Hepatocyte (in vitro differentiated cells): ENCODE results near the gene F13A1. TPM values are rescaled to one million over a fixed set of nuclear protein-coding genes. Genes with fewer than 3 reads are reported as not detected.

Experiments
- DNase-seq: peaks from one replicate; pipeline ENCODE4 v3.0.0-alpha.2; 2016; ENCODE audit warnings: low spot score
- H2AFZ ChIP-seq: fragments of 200-600 bp; sonication (generic); 2 replicates; pipeline ENCODE4 v1.6.0; 2016; ENCODE audit warnings: antibody characterized with exemption, mild to moderate bottlenecking
- H3K27ac ChIP-seq: fragments of 200-600 bp; sonication (generic); 2 replicates; pipeline ENCODE4 v1.5.1; 2016; ENCODE audit warnings: mild to moderate bottlenecking
- H3K27me3 ChIP-seq: fragments of 200-600 bp; sonication (generic); 2 replicates; pipeline ENCODE4 v1.6.1; 2016
- H3K36me3 ChIP-seq: fragments of 200-600 bp; sonication (generic); replicated peaks from 2 replicates; pipeline ENCODE4 v1.5.1; 2016; ENCODE audit warnings: low read depth; ENCODE audit not compliant: insufficient read depth
- H3K4me1 ChIP-seq: fragments of 200-600 bp; sonication (generic); 2 replicates; pipeline ENCODE4 v1.5.1; 2016; ENCODE audit warnings: mild to moderate bottlenecking, moderate library complexity; ENCODE audit not compliant: insufficient read depth
- H3K4me2 ChIP-seq: fragments of 200-600 bp; sonication (generic); 2 replicates; pipeline ENCODE4 v1.6.0; 2016
- H3K4me3 ChIP-seq: fragments of 200-600 bp; sonication (generic); 2 replicates; pipeline ENCODE4 v1.5.1; 2016; ENCODE audit warnings: mild to moderate bottlenecking
- H3K79me2 ChIP-seq: fragments of 200-600 bp; sonication (generic); 2 replicates; pipeline ENCODE4 v1.6.0; 2017; ENCODE audit warnings: mild to moderate bottlenecking
- H3K9me2 ChIP-seq: fragments of 200-600 bp; sonication (generic); replicated peaks from 2 replicates; pipeline ENCODE4 v1.6.0; 2017; ENCODE audit warnings: mild to moderate bottlenecking; ENCODE audit not compliant: insufficient read depth
- H3K9me3 ChIP-seq: fragments of 200-600 bp; sonication (generic); 2 replicates; pipeline ENCODE4 v1.5.1; 2016; ENCODE audit warnings: low read depth, mild to moderate bottlenecking
- H4K20me1 ChIP-seq: fragments of 200-600 bp; sonication (generic); 2 replicates; pipeline ENCODE4 v1.6.0; 2016; ENCODE audit warnings: mild to moderate bottlenecking; ENCODE audit not compliant: insufficient read depth, poor library complexity, severe bottlenecking
- CTCF ChIP-seq: fragments of 200-600 bp; sonication (generic); IDR thresholded peaks from 2 replicates; pipeline ENCODE4 v1.5.1; 2016; ENCODE audit warnings: antibody characterized with exemption, mild to moderate bottlenecking; ENCODE audit not compliant: poor library complexity
- EZH2 ChIP-seq: fragments of 200-600 bp; sonication (generic); IDR thresholded peaks from 2 replicates; pipeline ENCODE4 v1.6.1; 2016; ENCODE audit warnings: antibody characterized with exemption, mild to moderate bottlenecking, borderline replicate concordance
- EZH2phosphoT487 ChIP-seq: fragments of 200-600 bp; sonication (generic); IDR thresholded peaks from one replicate; pipeline ENCODE4 v1.6.1; 2018; ENCODE audit warnings: antibody characterized with exemption, mild to moderate bottlenecking, low read depth, moderate library complexity; ENCODE audit not compliant: unreplicated experiment, severe bottlenecking
- WGBS: methylation state at CpG from one replicate; pipeline ENCODE4 v1.1.6; 2016; ENCODE audit warnings: low lambda C conversion rate; ENCODE audit errors: missing lambda C conversion rate; 5-methylcytosine and 5-hydroxymethylcytosine counted together
- microRNA-seq: library from miRNA; unstranded; fragments of <30 nt; microRNA quantifications from one replicate; pipeline ENCODE4, GENCODE V29; 2017
- polyA plus RNA-seq: library from polyadenylated mRNA; unstranded; fragments of >200 nt; fragmentation: Nextera tagmentation; extraction: Ambion mirVana; gene quantifications from 2 replicates; pipeline ENCODE4 v1.2.1, GENCODE V29; 2016
- small RNA-seq: library from RNA; depleted of rRNA; stranded (forward); fragments of <200 nt; gene quantifications from one replicate; pipeline ENCODE3, GENCODE V24; 2014
- total RNA-seq: library from RNA; depleted of rRNA; stranded (reverse); fragments of >200 nt; gene quantifications from 2 replicates; pipeline ENCODE4 v1.2.3, GENCODE V29; 2014

Gene F13A1
- total and polyA plus RNA-seq, 2 experiments from 2014 or later: 3.7 to 8.5 TPM

- Histone ChIP-seq H3K9me3 (no peaks in the 10 kb centered on the region), H2AFZ (no peak overlapping the region), H4K20me1 (no peaks in the 10 kb centered on the region), H3K27ac (no peak overlapping the region), H3K36me3 (no peaks in the 10 kb centered on the region), H3K4me1 (no peaks in the 10 kb centered on the region), H3K27me3 (no peaks in the 10 kb centered on the region), H3K4me3 (no peak overlapping the region), H3K4me2 (no peak overlapping the region), H3K79me2 (no peaks in the 10 kb centered on the region), H3K9me2 (no peaks in the 10 kb centered on the region)
- no peak for DNase-seq
- WGBS: 68% methylated on average over 2 of the region's 3 CpGs
- TF ChIP-seq CTCF (no peak), EZH2phosphoT487 (no peak), EZH2 (no peak)
These were observed 196.7 kb downstream of the F13A1 start for GRCh38 chr6:6123803-6124202.

GRCh38 chr6:6121943-6122342, 198.5 kb downstream of the F13A1 start:
- Histone ChIP-seq H3K79me2 (no peaks in the 10 kb centered on the region), H3K9me2 (no peaks in the 10 kb centered on the region), H3K36me3 (no peaks in the 10 kb centered on the region), H2AFZ (no peak overlapping the region), H3K4me1 (no peaks in the 10 kb centered on the region), H3K4me2 (no peak overlapping the region), H3K9me3 (no peaks in the 10 kb centered on the region), H4K20me1 (no peaks in the 10 kb centered on the region), H3K4me3 (no peak overlapping the region), H3K27ac (no peak overlapping the region), H3K27me3 (no peaks in the 10 kb centered on the region)
- WGBS: 100% methylated on average over 1 of the region's 1 CpG
- TF ChIP-seq CTCF (no peak), EZH2phosphoT487 (no peak), EZH2 (no peak)
- no peak for DNase-seq

GRCh38 chr6:6105472-6106036, 214.9 kb downstream of the F13A1 start:
- H3K4me1 ChIP-seq: no peaks in the 10 kb centered on the region
- no peak for TF ChIP-seq EZH2
- TF ChIP-seq CTCF: no peak
- TF ChIP-seq EZH2phosphoT487: no peak
- no peak overlapping the region for H3K4me3 ChIP-seq

More at GRCh38 chr6:6105472-6106036, 214.9 kb downstream of the F13A1 start:
- H3K79me2 ChIP-seq: no peaks in the 10 kb centered on the region
- no peak overlapping the region for H3K4me2 ChIP-seq
- DNase-seq: no peak
- no peak overlapping the region for H3K27ac ChIP-seq
- no peaks in the 10 kb centered on the region for H3K9me2 ChIP-seq
- no peaks in the 10 kb centered on the region for H3K27me3 ChIP-seq
- no peaks in the 10 kb centered on the region for H4K20me1 ChIP-seq
- no peaks in the 10 kb centered on the region for H3K36me3 ChIP-seq
- H3K9me3 ChIP-seq: no peaks in the 10 kb centered on the region
- H2AFZ ChIP-seq: no peak overlapping the region

Small RNA genes within 50 kb of the gene (microRNA-seq; reads per million reads assigned to microRNA genes)
- gene MIR5683 (not detected), gene MIR7853 (not detected)

Small RNA genes within 50 kb of the gene (small RNA-seq; reads per million reads assigned to genes)
- gene MIR7853: 0.22 reads per million
